Measurements from ENCODE around the gene TPSD1. TPM values are rescaled to one million over a fixed set of nuclear protein-coding genes. Genes with fewer than 3 reads are reported as not detected.

TPSD1 gene
- total RNA-seq, 2 donors from 2014 or later = 1.6 TPM; not detected in 1

DNA sequence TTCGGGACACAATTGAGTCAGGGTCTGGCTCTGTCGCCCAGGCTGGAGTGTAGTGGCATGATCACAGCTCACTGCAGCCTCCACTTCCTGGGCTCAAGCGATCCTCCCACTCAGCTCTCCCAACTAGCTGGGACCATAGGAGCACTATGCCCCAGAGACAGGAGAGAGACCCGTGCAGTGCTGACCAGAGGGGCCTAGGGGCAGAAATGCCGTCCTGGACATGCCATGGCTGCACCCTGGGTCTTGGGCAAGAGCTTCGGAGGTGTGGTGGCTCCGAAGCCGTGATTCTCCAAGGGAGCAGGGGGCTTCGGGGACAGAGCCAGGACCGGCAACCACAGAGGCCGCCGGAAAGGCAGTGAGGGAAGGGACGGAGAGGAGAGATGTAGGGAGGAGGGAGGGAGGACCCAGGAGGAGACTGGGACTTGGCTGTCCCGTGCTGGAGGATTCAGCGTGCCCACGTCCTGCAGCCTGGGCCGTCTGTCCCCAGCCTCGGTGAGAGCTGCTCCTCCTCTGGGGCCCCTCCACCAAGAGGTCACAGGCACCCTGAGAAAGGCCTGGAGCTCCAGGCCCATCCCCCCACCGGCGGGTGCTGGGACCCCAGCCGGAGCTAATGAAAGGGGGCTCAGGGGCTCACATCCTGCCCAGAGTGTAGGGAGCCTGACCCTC, 21.9 kb downstream of the TPSD1 start:
- Histone ChIP-seq H3K9me3 (no peaks in the 10 kb centered on the region), H3K4me3 (no peak overlapping the region), H3K27ac (no peak overlapping the region), H3K4me1 (no peaks in the 10 kb centered on the region), H3K27me3 (no peaks in the 10 kb centered on the region), H3K36me3 (replicated peaks in 1 of 2; ENCODE audit: insufficient read depth in 1 of 2, low read depth in 2 of 2) (no peaks in the 10 kb centered on the region)
- no peak for TF ChIP-seq POLR2A (IDR thresholded peaks at IDR 0.05)
- TF ChIP-seq, protein P1, sequence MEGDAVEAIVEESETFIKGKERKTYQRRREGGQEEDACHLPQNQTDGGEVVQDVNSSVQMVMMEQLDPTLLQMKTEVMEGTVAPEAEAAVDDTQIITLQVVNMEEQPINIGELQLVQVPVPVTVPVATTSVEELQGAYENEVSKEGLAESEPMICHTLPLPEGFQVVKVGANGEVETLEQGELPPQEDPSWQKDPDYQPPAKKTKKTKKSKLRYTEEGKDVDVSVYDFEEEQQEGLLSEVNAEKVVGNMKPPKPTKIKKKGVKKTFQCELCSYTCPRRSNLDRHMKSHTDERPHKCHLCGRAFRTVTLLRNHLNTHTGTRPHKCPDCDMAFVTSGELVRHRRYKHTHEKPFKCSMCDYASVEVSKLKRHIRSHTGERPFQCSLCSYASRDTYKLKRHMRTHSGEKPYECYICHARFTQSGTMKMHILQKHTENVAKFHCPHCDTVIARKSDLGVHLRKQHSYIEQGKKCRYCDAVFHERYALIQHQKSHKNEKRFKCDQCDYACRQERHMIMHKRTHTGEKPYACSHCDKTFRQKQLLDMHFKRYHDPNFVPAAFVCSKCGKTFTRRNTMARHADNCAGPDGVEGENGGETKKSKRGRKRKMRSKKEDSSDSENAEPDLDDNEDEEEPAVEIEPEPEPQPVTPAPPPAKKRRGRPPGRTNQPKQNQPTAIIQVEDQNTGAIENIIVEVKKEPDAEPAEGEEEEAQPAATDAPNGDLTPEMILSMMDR (IDR thresholded peaks at IDR 0.05) = no peak
- no peak for DNase-seq
- 38 to 52% methylated on average over 16 to 21 of the region's 21 CpGs for WGBS, 2 donors
- ATAC-seq = no peak
- intact Hi-C loops (cut with DNase I) = no loop called here

DNA sequence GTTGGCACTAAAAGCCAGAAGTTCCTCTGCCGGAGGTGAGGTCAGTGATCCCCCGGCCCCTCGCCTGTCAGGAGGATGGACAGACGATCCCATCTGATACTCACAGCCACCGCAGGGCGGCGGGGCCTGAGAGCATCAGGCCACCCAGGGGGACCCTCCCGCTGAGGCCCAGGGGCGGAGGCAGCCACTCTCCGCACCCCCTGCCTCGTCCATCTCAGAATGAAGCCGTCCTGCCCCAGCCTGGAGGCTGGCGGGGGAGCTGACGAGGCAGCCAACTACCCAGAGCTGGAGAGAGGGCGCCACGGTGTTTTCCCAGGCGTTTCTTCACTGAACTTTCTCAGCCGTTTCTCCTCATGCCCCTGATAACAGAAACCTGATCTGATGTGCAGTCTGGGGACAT, 22.6 kb downstream of the TPSD1 start:
- Histone ChIP-seq H3K27ac (no peak overlapping the region), H3K27me3 (no peaks in the 10 kb centered on the region), H3K9me3 (no peaks in the 10 kb centered on the region), H3K4me3 (no peak overlapping the region), H3K36me3 (replicated peaks in 1 of 2; ENCODE audit: insufficient read depth in 1 of 2, low read depth in 2 of 2) (no peaks in the 10 kb centered on the region), H3K4me1 (no peaks in the 10 kb centered on the region)
- ATAC-seq (no peak), DNase-seq (no peak)
- TF ChIP-seq, protein P1 (IDR thresholded peaks at IDR 0.05) = no peak
- no peak for TF ChIP-seq POLR2A (IDR thresholded peaks at IDR 0.05)
- intact Hi-C loops (cut with DNase I) = no loop called here
- whole genome bisulfite sequencing, 2 donors = 13 to 31% methylated on average over 5 to 17 of the region's 18 CpGs

DNA sequence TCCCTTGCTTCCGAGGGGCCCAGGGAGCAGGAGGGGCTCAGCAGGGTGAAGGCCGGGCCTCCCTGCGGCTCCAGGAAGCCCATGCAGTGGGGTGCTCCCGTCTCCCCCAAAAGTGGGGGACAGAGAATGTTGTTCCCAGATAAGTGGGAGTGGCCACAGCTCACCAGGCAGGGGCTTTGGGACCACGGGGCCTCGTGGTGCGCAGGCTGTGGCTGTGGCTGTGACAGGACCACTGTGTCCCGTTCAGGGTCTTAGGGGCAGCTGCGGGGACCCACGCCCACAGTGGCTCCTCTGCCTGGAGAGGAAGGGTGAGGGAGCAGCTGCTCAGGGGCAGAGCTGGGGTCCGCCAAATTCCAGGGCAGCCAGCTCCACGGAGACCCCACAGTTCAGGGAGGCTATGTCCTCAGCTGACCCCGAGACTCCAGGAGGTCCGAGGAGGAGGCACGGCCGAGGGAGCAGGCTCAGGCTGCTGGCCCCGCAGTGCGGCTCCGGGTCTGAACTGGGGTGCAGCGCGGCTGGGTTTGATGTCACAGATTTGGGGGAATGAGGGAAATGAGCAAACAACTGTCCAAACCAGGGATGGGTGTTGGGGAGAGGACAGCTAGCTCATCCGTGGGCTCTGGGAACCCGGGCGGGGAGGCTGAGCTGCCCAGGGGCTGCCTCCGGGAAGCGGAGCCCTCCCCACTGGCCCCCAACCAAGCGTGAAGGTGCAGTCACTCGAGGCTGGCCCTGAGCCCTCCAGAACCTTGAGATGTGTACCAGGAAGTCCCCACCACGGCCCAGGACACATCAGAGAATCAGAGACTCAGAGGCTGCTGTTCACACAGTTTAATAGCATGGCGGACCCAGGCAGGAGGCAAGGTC, 23.4 kb downstream of the TPSD1 start:
- TF ChIP-seq POLR2A (IDR thresholded peaks at IDR 0.05) = no peak
- TF ChIP-seq, protein P1 (IDR thresholded peaks at IDR 0.05) = no peak
- H3K36me3 ChIP-seq (replicated peaks in 1 of 2; ENCODE audit: insufficient read depth in 1 of 2, low read depth in 2 of 2) = no peaks in the 10 kb centered on the region
- intact Hi-C loops (cut with DNase I) = no loop called here
- no peak overlapping the region for H3K27ac ChIP-seq
- no peak for ATAC-seq
- H3K4me3 ChIP-seq = no peak overlapping the region
- H3K27me3 ChIP-seq = no peaks in the 10 kb centered on the region
- WGBS, 2 donors = 67 to 68% methylated on average over 14 to 29 of the region's 30 CpGs
- H3K9me3 ChIP-seq = no peaks in the 10 kb centered on the region
- no peak for DNase-seq
- H3K4me1 ChIP-seq = no peaks in the 10 kb centered on the region

DNA sequence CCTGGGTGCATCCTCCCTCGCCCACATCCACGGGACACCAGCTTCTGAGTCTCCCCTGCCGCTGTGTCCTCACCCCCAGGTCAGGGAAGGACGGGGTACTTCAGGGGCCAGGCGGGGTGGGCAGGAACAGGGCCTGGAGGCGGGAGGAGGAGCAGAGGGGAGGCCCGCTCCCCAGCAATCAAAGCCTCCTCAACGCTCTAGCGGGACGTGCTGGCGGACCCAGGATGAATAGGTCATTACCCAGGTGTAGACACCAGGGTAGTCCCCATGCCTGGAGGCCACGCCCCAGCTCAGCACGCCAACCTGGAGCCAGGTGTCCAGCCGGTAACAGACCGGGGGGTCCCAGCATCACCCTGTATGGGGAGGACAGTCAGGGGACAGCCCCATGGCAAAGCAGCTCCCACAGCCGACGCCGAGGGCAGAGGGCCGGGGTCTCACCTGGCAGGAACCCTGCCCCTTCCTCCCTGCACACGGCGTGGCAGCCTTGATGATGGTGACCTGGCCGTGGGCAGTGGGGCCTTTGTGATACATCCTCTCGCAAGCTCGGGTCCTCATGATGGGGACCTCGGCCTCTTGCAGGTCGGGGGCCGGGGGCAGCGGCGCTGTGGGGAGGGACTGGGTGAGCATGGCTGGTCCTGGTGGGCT, 24.2 kb downstream of the TPSD1 start:
- TF ChIP-seq, protein P1 (IDR thresholded peaks at IDR 0.05) = no peak
- no peak for TF ChIP-seq POLR2A (IDR thresholded peaks at IDR 0.05)
- H3K4me3 ChIP-seq = no peak overlapping the region
- H3K27ac ChIP-seq = no peak overlapping the region
- 68% methylated on average over 19 of the region's 29 CpGs; no CpG with 5 or more reads in 1 of the 2 donors for WGBS, 2 donors
- no peaks in the 10 kb centered on the region for H3K9me3 ChIP-seq
- no peaks in the 10 kb centered on the region for H3K27me3 ChIP-seq
- H3K4me1 ChIP-seq = no peaks in the 10 kb centered on the region
- ATAC-seq (no peak), DNase-seq (no peak)
- intact Hi-C loops (cut with DNase I) = no loop called here
- H3K36me3 ChIP-seq (replicated peaks in 1 of 2; ENCODE audit: insufficient read depth in 1 of 2, low read depth in 2 of 2) = no peaks in the 10 kb centered on the region
